Right hindlimb (tissue), 1 donor: ENCODE measurements around the gene IGSF5.

Experiments used
- DNase-seq: peaks from one replicate; pipeline ENCODE4 v3.0.0-alpha.2; 2018

Gene IGSF5

DNA sequence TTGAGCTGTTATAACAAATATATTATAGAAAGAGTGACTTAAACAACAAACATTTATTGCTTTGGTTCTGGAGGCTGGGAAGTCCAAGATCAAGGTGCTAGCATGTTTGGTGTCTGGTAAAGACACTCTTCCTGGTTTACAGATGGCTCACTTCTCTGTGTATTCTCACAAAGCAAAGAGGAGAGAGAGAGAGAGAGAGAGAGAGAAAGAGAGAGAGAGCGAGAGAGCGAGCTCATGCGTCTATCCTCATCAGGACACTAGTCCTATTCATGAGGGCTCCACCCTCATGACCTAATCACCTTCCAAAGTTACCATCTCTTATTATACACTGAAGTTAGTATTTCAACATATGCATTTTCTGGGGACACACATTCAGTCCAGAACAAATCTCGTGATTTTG, 89.6 kb downstream of the IGSF5 start:
- DNase-seq = no peak

DNA sequence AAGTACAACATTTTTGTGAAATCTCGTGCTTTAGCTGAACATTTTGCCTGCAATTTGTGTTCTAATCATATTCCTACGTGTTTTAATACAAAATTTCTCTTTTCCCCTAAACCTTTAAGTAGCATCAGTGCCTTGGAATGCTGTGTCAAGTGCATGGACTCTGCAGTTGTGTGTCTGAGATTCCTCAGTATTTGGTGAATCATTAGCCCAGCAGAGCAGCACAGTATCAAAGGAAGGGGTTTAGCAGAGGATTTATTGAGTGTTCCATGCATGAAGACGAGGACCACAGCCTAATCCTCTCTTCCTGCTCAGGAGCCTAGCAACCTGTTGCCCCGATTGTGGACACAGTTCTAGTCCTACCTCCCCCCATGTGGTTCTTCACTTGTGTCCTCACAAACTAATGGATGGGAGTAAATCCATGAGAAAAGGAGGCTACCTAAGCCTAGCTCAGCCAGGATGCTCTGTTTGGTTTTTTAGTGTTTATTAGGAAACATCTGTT, 92.9 kb downstream of the IGSF5 start:
- DNase-seq = no peak

DNA sequence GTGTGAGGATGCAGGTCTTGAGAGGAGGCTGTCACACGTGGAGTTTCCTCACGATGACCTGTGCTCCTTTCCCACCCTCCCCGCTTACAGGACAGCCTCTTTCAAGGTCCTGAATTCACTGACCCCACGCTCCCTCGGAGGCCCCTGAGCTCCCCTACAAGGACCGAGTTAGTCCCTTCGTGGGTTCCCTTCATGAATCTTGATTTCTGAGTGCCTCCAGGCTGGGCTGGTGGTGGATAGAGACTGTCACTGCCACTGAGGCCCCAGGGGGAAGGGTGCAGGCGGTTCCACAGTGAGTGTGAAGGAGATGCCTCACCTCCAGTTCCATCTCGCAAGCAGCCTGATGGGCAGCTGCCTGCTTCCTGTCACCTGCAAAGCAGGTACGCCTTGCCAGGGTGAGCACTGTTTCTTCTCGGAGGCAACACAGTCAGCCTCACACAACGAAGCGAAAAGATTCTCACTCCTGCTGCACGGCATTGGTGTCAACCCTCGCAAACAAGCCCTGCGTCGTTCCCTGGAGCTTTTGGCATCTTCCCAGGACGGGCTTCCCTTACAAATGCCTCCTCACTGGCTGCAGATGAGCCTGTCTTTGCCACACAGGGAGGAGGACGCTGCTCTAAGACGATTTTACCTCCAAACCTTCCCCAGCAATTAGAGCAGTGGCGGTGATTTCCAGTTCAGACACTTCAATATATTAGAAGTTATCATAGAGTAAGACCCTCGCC, 95.6 kb downstream of the IGSF5 start:
- no peak for DNase-seq

DNA sequence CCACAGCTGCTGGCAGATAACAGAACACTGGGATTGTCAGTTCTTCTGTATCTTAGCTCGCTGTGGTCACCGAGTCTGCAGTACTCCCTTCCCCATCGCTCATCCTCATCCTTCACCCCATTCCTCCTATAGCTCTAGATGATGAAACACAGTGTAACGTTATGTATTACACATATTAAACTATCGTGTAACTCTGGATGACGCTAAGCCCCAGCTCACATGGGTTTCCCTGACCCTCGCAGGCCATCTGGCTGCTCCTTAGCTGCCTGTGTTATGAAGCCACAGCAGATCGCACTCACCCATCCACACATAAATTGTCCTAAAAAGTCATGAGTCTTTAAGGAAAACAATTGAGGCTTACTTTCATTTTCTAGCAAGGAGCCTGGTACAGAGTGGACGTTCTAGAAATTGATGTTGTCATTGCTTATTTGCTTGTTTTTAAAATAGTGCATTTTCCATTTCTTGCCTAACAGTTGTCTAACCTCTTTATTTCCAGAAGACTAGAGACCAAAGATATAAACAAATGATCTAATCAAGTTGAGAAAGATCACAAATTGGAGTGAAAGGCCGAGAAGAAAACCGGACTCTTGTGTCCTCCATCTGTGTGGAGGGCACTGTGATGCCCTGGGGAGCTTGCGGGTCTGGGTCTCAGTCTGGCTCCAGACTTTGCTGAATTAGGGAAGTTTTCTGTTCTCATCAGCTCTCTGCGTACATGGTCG, 97.9 kb downstream of the IGSF5 start:
- DNase-seq = no peak

DNA sequence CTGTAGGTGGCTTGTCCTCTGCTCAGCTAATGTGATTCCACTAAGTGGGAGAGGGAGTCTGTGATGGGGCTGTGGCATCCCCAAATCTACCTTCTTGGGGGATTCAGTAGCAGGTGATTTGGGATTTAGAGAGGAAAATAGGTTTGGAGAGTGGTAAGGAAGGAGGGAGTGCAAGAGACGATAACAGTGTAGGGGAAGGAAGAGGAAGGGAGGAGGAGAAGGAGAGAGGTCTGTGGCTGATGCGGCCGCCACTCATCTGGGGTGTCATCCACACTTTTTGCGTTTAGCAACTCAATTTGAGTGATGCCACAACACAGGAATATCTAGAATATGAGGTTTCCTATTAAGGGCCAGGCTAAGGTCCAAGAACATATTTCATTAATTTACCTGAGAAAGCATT, 98.5 kb downstream of the IGSF5 start:
- no peak for DNase-seq

DNA sequence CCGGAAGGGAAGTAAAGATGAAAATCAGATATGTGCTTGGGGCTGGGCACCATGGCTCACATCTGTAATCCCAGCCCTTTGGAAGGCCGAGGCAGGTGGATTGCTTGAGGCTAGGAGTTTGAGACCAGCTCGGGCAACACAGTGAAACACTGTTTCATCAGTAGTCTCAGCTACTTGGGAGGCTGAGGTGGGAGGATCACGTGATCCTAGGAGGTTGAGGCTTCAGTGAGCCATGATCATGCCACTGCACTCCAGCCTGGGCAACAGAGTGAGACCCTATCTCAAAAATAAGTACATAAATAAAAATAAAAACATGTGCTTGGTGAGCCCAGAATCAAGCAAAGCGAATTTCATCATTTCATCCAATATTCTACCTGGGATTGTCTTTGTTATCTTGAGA, 98.9 kb downstream of the IGSF5 start:
- DNase-seq = no peak

DNA sequence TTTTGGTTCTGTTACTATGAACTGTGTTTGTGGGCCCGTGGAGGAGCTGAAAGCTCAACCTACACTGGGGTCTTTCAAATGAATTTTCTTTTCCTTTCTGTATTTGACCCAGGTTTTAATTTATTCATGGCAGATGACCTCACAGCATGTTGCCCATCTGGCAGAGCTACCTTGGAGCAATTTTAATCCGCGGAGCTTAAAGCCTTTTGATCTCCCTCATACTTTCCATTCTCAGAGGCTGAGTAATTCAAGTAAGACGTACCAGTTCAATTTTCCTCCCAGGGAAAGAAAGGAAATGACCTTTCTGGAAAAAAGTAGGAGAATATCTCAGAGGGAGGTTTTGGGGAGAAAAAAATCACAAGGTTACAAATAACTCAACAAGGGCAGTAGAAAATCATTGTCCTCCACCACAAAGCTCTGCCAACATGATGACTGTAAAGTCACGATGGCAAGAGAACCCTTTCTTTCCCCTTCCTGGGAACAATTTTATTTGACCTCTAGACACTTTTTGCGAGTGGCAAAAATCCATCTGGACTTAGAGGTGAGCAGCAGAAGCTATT, 100.7 kb downstream of the IGSF5 start:
- DNase-seq = no peak

DNA sequence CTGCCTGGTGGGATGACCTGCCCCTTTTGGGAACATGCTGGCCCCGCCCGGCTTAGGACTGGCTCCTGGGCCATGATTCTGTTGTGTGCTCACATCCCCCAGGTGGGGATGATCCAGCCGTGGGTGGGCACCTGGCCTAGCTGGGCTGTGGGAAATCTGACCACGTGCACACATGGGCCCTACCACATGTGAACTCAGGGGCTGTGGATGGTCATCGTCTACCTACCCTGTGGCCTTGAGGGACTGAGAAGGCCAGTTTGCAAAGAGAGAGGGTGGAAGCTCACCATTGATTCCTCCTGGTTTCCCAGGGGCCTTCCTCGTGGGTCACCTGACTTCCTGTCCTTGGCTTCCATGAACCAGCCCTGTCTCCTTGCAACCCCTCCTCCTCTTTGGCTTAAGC, 102.9 kb downstream of the IGSF5 start:
- DNase-seq = no peak

DNA sequence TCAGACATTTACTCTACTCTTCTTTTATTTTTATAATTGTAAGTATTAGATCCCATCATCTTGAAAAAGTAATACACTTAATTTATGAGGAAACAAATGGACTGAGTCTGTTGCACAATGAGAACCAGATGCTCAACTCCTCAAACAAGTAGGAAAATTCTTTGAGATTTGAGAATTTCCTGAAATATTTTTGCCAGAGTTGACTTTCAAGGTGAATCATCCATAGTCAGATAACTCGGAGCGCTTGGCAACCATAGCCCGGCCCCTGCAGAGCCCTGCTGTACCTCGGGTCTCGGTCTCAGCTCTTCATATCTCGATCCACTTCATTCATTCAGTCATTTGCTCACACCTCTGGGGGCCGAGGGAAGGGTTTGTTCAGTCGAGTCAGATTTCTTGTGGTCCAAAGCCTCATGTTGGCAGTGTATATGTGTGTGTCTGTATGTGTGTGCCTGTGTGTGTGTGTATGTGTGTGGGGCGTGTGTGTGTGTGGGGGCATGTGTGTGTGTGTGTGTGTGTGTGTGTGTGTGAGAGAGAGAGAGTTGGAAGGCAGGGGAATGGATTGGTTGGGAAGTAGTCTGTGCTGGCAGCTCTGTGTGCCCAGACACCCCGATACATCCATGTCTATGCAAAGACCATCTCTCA, 104.2 kb downstream of the IGSF5 start:
- DNase-seq = no peak

DNA sequence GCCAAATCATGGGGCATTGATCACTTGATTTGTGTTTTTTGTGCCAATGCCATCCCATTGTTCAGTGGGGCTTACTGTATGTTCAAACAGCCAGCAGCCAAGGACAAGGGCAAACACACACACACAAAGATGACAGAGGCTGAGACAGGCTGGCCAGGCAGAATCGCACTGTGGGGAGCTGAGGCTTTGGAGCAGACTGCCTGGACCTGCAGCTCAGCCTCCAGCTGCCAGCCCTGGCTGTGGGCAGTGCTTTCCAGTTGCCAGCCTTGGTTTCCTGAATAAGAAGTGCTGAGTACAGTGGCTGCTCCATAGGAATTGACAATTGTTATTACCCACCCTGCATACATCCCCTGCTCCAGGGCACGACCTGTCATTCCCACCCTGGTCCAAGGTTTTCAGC, 105.3 kb downstream of the IGSF5 start:
- DNase-seq = no peak

DNA sequence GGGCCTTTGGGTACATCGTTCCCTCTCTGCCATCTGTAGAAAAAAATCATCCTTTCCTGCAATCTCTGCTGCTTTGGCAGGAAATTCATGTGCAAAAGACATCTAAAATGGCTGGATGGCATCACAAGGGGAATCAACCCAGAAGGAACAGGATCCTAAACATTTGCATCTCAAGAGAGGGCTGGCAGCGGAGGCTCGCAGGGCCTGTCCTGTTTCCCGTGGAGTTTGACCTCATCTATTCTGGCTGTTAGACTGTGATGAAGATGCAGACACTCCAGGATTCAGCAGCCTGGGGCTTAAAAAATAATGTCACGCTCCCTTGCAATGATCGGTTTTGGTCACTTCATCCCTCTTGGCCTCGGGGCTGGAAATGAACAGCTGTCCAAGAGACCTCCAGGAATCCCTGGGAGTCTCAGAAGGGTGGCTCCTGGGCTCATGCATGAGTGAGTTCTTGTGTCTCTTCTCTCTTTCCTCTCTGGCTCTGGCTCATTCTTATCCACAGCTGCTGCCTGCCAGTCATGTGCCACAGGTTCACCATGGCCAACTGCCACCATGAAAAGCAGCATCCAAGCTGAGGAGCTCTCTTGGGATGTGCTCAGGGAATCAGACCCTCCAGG, 106.1 kb downstream of the IGSF5 start:
- peak; percentile 44 for DNase-seq
